Left lung (tissue), 10 donors: ENCODE data around the gene TEX13A. TPM values are rescaled to one million over a fixed set of nuclear protein-coding genes. Genes with fewer than 3 reads are reported as not detected.

Experiments used
- ATAC-seq: fragments of 200-7000 bp; cut with Tn5 transposase; one replicate; pipeline ENCODE4 v1.9.1; 2020; ENCODE audit warnings: moderate library complexity
- DNase-seq, 4 donors: peaks; one replicate each; pipeline ENCODE4 v3.0.0-alpha.2; 2013 to 2020
- H3K27ac ChIP-seq, 2 donors: fragments of 200-600 bp; sonication (generic) in 1 of 2; one replicate each; pipeline versions ENCODE4 v1.5.0 to v1.8.0; 2020 to 2021
- H3K27me3 ChIP-seq, 2 donors: fragments of 200-600 bp; sonication (generic) in 1 of 2; one replicate each; pipeline versions ENCODE4 v1.5.0 to v1.8.0; 2020 to 2021
- H3K36me3 ChIP-seq, 2 donors: fragments of 200-600 bp; sonication (generic) in 1 of 2; one replicate each; pipeline versions ENCODE4 v1.5.0 to v1.8.0; 2020 to 2021
- H3K4me1 ChIP-seq, 2 donors: fragments of 200-600 bp; one replicate each; pipeline ENCODE4 v1.8.0; 2021
- H3K4me3 ChIP-seq, 2 donors: fragments of 200-600 bp; sonication (generic) in 1 of 2; one replicate each; pipeline versions ENCODE4 v1.5.0 to v1.8.0; 2020 to 2021; ENCODE audit warnings: mild to moderate bottlenecking in 1 of 2
- H3K9me3 ChIP-seq, 2 donors: fragments of 200-600 bp; sonication (generic) in 1 of 2; one replicate each; pipeline versions ENCODE4 v1.5.0 to v1.8.0; 2020 to 2021
- intact Hi-C, 2 donors: fragments of 100-400 bp; cut with DNase I; formaldehyde crosslinking; loops; one replicate each; pipeline versions ENCODE4 v1.11.2 to v1.14.2; 2022
- polyA plus RNA-seq, 6 donors: library from polyadenylated mRNA; unstranded; fragments of 120-200 nt; gene quantifications; one replicate each; pipeline ENCODE4 v1.2.1, GENCODE V29; 2013; ENCODE audit not compliant: insufficient read length in 6 of 6
- total RNA-seq, 2 donors: library from RNA; stranded (reverse); fragmentation: NEBNext Ultra II Directional; extraction: Animal tissue kit (Norgen Biotek cat#: 25700); gene quantifications; one replicate each; pipeline ENCODE4 v1.2.1, GENCODE V29; 2021
- TF ChIP-seq, protein P1 (sequence below), 2 donors: fragments of 200-600 bp; sonication (generic) in 1 of 2; IDR thresholded peaks; one replicate each; pipeline versions ENCODE4 v1.5.0 to v1.8.0; 2021; ENCODE audit warnings: antibody characterized with exemption in 2 of 2
- donor health status: DM: no; HTN: yes; CAD: no.
- donor health status: DM: no; HTN: no; CAD: no.

The TEX13A gene
- total and polyA plus RNA-seq, 8 donors, result not detected

DNA sequence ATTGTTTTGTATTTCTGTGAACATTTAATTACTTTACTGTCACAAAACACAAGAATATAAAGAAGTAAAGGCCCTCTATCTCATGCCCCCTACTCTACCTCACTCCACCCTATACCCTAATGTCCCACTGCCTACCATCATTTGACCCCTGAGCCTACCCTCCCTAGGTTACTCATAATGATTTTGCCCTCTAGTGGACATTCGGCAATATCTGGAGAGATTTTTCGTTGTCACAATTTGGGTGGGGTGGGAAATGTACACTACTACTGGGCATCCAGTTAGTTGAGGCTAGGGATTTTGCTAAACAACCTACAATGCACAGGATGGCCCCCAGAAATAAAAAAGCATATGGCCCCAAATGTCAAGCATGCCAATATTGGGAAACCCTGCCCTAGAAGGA, 10.2 kb downstream of the TEX13A start:
- no peak for ATAC-seq
- TF ChIP-seq, protein P1, sequence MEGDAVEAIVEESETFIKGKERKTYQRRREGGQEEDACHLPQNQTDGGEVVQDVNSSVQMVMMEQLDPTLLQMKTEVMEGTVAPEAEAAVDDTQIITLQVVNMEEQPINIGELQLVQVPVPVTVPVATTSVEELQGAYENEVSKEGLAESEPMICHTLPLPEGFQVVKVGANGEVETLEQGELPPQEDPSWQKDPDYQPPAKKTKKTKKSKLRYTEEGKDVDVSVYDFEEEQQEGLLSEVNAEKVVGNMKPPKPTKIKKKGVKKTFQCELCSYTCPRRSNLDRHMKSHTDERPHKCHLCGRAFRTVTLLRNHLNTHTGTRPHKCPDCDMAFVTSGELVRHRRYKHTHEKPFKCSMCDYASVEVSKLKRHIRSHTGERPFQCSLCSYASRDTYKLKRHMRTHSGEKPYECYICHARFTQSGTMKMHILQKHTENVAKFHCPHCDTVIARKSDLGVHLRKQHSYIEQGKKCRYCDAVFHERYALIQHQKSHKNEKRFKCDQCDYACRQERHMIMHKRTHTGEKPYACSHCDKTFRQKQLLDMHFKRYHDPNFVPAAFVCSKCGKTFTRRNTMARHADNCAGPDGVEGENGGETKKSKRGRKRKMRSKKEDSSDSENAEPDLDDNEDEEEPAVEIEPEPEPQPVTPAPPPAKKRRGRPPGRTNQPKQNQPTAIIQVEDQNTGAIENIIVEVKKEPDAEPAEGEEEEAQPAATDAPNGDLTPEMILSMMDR (IDR thresholded peaks at IDR 0.05), result no peak
- intact Hi-C loops, result no loop called here

GRCh38 chrX:105209406-105209805, 11.1 kb downstream of the TEX13A start:
- Histone ChIP-seq H3K4me3 (no peak overlapping the region), H3K36me3 (no peaks in the 10 kb centered on the region), H3K27ac (no peak overlapping the region), H3K4me1 (no peaks in the 10 kb centered on the region), H3K27me3 (no peaks in the 10 kb centered on the region), H3K9me3 (no peaks in the 10 kb centered on the region)
- intact Hi-C loops, result no loop called here
- TF ChIP-seq, protein P1 (IDR thresholded peaks at IDR 0.05), result no peak
- ATAC-seq (no peak), DNase-seq (no peak)

More for the DNA sequence above, 10.2 kb downstream of the TEX13A start:
- Histone ChIP-seq H3K4me1 (no peaks in the 10 kb centered on the region), H3K27me3 (no peaks in the 10 kb centered on the region), H3K4me3 (no peak overlapping the region), H3K27ac (no peak overlapping the region), H3K36me3 (no peaks in the 10 kb centered on the region), H3K9me3 (no peaks in the 10 kb centered on the region)
- DNase-seq, result no peak

GRCh38 chrX:105191878-105192277, 28.6 kb downstream of the TEX13A start:
- no peaks in the 10 kb centered on the region for H3K36me3 ChIP-seq
- intact Hi-C loops, result no loop called here
- H3K4me3 ChIP-seq, result no peak overlapping the region
- no peaks in the 10 kb centered on the region for H3K4me1 ChIP-seq
- H3K27ac ChIP-seq, result no peak overlapping the region
- ATAC-seq (peak; percentile 60), DNase-seq (peak in 1 of 4 donors; percentile 1)
- TF ChIP-seq, protein P1 (IDR thresholded peaks at IDR 0.05), result peak in 1 of 2 donors; percentile 33
- H3K9me3 ChIP-seq, result no peaks in the 10 kb centered on the region
- H3K27me3 ChIP-seq, result peaks cover 0 to 3% of the 10 kb centered on the region in 2 donors

DNA sequence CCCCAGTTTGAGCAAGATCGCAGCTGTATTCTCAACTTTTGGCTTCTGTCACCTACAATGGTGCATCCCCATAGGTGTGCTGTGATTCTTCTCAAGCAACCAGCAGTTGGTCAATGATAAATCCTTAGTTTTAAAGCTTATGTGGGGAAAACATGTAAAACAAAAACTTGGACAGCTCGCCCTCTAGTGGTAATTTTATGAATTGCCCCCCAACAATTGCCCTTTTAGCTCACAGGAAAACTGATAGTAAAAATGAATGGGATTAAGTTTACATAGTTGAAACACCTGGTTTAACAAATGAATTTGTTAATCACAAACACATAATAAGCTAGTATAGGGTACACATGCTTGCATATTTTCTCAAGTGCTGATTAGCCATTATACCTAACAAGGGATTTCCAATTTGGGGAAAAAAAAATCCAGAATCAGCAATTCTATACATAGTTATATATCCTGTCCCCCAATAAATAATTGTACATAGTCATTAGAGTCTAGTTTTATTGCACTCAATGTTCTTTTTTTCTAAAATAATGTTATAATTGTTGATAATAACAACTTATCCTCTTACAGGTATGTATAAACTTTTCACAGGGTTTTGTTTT, 30.1 kb downstream of the TEX13A start:
- H3K4me1 ChIP-seq, result no peaks in the 10 kb centered on the region
- H3K4me3 ChIP-seq, result no peak overlapping the region
- intact Hi-C loops, result no loop called here
- H3K27ac ChIP-seq, result no peak overlapping the region
- TF ChIP-seq, protein P1 (IDR thresholded peaks at IDR 0.05), result peak; percentile 47 to 90
- no peaks in the 10 kb centered on the region for H3K9me3 ChIP-seq
- H3K36me3 ChIP-seq, result no peaks in the 10 kb centered on the region
- ATAC-seq (peak; percentile 38), DNase-seq (peak in 2 of 4 donors; percentile 11 to 22)
- H3K27me3 ChIP-seq, result peaks cover 0 to 8% of the 10 kb centered on the region in 2 donors

DNA sequence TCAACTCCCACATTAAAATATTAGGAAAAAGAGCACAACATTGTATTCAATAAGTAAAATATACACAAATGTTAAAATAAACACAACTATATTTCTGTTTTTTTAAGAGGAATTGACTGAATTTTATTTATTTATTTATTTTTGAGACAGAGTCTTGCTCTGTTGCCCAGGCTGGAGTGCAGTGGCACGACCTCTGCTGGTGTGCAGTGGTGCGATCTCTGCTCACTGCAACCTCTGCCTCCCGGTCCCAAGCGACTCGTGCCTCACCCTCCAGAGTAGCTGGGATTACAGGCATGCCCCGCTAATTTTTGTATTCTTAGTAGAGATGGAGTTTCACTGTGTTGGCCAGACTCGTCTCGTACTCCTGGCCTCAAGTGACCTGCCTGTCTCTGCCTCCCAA, 31.4 kb downstream of the TEX13A start:
- ATAC-seq (no peak), DNase-seq (no peak)
- intact Hi-C loops, result no loop called here
- no peaks in the 10 kb centered on the region for H3K4me1 ChIP-seq
- no peak overlapping the region for H3K4me3 ChIP-seq
- TF ChIP-seq, protein P1 (IDR thresholded peaks at IDR 0.05), result no peak
- H3K36me3 ChIP-seq, result no peaks in the 10 kb centered on the region
- H3K9me3 ChIP-seq, result no peaks in the 10 kb centered on the region
- H3K27me3 ChIP-seq, result peaks cover 0 to 8% of the 10 kb centered on the region in 2 donors
- H3K27ac ChIP-seq, result no peak overlapping the region
